Measurements from ENCODE around the gene KRT79.

KRT79 gene

DNA sequence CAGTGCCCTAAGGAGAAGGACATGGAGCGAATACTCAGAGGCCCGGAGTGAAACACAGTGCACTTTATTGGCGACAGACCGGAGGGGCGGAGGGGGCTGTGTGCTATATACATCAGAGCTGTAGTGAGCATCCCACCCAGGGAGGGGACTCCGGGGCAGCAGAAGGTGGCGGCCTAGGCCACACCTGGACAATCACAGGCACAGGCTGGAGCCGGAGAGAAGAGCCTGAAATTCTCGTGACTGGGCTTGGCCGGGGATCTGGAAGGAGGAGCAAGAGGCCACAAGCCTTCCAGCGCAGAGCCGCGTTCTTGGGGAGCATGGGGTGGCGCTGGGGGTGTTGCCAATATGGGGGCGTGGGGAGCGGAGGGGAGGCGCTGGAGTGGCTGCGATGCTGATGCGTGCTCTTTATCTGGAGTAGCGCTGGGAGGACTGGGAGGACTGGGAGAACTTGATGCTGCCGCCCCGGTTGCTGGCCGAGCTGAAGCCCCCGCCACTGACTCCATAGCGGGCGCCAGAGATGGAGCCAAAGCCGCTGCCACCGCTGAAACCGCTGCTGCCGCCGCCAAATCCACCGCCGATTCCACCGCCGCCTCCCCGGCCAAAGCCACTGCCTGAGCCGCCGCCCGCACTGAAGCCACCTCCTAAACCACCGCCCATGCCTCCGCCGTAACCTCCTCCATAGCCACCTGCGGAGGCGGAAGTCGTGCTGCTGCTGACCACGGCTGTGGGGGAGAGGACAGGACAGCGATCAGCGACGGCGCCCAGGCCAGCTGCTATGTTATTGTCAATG is 44.3 kb downstream of the KRT79 start:
- DNase-seq (ENCODE audit: low read depth) = no peak

DNA sequence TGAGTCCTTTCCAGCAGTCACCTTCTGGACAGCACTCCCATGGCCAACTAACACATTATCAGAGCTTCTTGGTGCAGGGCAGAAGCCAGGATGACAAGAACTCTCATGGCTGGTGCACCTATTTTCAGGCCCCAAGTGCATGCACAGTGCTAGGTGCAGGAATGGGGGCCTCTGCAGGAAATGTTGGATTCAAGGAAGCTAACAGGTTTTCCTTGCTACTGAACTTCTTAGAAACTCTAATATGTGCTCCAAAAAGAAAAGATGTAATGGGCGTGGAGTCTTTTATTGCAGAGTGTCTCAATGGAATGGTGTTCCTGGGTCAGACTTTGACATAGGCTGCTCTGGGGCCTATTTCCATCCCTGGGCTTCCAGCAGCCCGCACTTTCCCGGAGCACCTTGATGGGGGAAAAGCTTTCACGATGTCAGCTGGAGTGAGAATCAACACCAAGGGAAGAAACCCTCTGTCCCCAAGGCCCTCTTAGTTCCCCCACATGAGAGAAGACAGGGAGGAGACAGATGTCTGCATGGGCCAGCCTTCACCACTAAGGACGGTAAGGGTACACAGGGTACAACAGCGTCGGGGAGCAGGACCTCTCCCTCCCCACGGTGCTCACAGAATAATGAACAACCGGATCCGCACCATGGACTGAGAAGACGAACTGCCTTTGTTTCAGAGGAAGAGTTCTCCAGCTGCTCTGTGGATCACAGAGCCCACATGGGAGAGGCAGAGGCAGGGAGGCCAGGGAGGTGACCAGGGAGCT is 45.1 kb downstream of the KRT79 start:
- DNase-seq (ENCODE audit: low read depth) = no peak

DNA sequence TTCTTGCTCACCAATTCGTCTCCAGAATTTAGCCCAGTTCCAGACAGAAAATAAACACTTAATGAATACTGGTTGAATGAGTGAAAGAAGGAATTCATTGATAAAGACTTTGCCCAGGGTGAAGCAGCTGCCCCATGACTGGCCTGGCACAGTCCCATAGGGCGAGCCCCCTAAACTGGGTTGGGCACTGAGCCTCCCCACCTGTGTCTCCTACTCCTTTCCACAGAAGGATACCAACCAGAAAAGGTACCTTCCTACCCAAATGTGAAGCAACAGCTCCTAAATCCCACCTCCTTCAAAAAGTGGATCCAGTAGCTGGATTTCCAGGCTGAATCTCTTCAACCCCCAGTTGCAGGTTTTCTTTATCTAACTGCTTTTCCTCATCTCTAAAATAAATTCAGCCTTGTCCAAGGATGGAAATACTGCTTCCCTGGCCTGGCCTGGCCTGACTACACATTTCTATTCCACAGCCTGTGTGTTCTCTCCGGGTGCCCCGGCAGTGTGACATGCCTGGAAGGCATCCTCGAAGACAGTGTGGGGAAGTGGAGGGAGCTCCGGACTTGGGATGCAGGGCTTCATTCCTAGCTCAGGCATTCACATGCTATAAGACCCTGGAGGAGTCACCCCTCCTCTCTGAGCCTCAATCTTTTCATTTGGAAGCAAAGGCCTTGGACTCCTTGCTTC is 45.8 kb downstream of the KRT79 start:
- no peak for DNase-seq (ENCODE audit: low read depth)

DNA sequence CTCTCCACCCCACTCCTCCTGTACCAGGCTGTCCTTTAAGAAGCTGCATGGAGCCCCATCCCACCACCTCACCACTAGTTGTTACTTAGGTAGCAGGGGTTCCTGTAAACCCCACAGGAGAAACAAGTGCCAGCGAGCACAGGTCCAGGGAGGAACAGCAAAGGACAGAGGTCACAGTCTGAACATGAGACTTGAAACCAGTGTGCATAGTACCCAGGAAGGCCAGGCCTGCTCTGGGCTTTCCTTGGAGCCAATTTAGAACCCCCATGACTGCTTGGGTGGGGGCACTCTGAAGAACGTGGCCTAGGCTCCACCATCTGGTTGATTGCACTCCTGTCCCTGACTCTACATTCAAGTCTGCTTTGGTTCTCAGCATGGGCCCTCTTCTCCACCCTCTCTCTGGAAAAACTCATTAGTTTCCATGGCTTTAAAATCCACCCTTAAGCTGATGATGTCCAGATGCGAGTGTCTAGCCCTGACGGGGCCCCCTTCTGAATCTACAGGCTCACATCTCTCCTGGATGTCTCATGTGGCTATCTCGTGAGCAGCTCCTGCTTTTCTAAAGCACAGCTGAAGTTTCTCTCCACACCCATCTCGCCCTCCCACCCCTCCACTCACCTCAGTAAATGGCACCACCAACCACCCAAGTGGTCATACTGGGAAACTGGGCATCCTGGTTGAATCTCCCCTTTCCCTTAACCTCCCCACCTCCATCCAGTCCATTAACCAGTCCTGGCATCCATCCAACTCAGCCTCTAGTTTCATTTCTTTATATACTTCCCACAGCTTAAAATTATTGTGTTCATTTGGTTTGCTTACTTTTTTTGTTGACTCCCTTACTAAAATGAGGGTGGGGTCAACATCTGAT is 46.6 kb downstream of the KRT79 start:
- no peak for DNase-seq (ENCODE audit: low read depth)

DNA sequence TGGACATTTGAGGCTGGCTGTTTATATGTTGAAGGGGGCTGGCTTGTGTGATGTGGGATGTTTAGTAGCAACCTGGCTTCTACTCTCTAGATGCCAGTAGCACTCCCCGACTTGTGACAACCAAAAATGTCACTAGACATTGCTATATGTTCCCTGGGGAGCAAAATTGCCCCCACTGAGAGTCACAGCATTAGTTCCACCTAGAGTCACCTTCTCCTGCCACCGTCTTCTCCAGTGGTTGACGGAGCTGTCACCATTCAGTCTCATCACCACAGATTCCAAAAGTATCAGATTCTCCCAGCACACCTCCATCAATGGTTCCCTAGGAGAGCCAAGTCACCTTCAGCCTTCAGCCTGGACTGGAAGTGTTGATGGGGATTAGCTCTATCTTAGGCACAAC is 49.2 kb downstream of the KRT79 start:
- no peak for DNase-seq (ENCODE audit: low read depth)

DNA sequence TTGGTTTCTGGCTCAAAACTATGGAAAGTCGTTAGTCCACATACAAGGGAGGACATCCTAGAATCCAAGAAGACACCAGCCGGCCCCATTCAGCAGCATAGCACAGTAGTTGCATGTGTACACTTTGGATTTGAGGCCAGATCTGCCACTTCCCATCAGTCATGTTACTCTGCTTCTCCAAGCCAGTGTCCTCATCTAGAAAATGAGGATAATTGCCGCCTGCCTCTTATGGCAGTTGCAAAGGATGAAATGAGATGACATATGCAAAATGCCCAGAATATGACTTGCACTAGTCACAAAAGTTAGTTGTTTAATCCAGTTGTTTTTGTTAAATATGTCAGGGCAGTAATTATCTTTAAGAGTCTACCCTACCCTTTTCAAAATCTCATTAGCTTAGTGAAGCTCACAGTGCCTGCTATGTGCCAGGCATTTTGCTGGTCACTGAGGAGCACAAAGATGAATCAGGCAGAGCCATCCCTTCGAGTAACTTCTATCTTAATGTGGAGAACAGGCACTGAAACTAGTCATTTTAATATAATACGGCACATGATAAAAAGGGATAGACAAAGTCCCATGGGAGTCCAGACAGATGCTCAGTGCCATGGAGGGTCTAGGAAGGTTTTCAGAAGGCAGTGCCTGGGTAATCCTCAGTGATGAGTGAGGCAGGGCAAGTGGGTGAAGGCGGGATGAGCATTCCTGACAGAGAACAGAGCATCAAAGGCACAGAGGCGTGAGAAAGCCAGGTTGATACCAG is 50.4 kb downstream of the KRT79 start:
- no peak for DNase-seq (ENCODE audit: low read depth)

DNA sequence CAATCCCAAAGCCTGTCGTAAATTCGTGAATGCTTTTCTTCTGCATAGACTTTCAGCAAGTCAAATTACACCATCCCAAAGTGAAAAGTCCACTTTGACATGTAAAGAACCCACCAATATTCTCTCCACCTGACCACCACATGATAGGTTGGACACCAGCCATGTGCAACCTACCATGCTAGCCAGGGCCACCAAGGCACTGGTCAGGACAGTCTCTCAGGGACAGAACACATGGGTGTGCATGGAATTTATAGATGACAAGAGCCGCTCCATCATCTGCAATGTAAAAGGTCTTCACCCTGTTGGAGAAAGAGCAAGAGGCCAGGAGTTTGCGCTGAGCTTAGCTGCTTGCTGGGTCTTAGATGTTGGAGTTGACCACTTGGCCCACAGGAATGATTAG is 51.6 kb downstream of the KRT79 start:
- no peak for DNase-seq (ENCODE audit: low read depth)

DNA sequence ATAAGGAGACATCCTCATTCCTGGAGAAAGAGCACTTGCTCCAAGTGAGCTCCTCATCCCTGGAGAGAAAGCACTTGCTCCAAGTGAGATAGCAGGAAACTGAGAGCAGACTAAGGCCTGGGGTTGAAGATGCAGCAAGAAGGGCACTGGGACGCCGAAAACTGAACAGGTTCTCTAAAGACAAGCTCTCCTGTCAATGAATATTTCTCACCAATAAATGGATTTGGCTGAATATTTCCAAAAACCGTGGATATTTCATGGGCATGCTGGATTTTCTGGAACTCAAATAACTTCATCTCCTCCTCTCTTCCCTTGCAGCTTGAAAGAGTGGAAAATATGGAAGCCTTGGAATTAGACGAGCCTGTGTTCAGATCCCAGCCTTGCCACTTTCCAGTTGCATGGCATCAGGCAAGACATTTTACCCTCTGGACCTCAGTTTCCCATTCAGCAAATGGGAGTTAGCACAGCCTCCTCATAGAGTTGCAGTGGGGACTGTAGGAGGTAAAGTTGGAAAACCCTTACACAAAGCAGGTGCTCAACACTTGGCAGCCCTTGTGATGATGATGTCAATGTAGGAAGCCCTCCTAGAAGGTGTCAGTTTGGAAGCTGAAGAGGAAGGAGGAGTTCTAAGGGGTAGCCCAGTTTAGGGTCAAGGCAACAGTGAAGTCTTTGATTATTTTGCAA is 52.6 kb downstream of the KRT79 start:
- DNase-seq (ENCODE audit: low read depth) = no peak

DNA sequence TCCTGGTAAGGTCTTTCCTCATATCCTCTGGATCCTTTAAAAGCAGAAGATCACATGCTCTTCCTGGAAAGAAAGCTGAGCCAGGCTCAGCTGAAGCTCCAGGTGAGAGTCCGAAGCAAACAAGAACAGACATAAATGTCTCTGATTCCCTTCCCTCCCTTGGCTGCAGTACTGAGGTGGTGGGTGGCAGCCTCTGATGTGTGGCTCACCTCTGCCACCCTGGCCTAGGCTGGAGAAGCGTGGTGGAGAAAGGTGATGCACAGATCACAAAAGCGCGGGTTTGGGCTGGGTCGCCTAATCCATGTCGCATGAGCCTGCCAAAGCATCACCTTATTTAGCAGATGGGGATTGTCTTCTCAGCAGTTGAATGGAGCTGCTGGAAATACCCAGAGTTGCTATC is 54.2 kb downstream of the KRT79 start:
- no peak for DNase-seq (ENCODE audit: low read depth)

DNA sequence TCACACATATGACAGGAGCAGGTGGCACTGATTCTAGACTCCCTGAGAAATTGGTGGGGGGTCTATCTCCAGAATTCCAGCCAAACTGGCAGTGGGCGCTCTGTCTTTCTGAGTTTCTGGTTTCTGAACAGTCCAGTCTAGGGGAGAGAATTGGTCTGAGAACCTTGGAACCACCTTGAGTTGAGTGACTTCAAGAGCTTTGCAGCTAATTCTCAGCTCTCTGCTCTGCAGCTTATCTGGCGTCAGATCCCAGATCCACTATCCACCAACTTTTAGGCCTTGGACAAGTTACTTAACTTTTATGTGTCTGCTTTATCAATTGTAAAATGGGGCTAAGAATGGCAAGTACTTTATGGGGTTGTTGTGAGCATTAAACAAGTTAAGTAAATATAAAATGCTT is 55.3 kb downstream of the KRT79 start:
- no peak for DNase-seq (ENCODE audit: low read depth)

DNA sequence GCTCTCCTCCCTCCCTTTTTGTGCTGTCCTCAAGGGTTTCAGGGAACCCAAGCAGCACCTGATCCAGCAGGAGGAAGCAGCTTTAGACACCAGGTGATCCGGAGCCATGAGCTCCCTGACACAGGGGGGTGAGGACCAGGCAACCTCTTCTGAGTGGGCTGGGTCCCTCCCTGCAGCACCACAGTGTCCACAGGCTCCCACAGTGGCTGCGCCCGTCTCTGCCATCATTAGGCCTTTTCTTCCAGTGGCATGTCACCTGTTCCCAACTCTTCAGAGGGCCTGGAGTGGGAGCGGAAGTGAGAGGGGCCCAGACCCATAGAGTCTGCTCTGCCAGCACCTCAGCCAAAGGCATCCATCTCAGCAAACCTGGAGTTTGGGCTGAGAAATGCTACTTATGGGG is 56.5 kb downstream of the KRT79 start:
- DNase-seq (ENCODE audit: low read depth) = no peak

DNA sequence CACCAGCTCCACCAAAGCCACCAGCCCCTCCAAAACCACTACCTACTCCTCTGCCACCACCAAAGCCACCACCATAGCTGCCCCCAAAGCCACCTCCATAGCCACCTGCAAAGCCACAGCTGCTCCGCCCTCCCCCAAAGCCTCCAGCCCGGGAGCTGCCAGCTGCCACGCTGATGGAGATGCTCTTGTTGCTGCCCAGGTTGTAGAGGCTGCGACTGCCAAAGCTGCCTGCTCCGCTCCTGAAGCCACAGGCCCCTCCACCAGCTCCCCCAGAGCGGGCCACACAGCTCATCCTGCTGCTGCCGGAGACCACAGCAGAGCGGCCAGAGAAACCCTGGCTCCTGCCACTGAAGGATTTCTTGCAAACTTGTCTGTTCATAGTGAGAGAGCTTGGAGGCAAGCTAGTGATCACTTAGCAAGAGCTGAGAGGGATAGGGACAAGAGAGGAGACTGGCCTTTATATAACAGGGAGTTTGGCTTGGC is 57.2 kb downstream of the KRT79 start, which contains the start of gene KRT76:
Gene KRT76, minus strand, starts transcription at position 433 of the 483 bp plus-strand sequence. Its CDS starts 54 bp downstream, at position 379.
- no peak for DNase-seq (ENCODE audit: low read depth)

DNA sequence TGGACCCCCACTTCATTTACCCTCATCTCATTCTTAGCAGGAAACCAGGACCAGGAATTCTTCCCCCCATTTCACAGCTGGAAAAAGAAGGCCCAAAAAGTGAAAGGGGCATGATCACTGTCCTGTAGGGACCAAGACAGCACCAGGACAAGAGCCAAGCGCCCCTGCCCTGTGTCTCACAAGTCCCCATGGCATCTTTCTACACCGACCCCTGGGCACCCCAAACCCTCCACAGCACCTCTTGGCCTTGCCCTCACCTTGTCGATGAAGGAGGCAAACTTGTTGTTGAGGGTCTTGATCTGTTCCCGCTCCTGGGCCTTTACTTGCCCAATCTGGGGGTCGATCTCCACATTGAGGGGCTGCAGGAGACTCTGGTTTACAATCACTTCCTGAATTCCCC is 57.7 kb downstream of the KRT79 start:
- DNase-seq (ENCODE audit: low read depth) = no peak

DNA sequence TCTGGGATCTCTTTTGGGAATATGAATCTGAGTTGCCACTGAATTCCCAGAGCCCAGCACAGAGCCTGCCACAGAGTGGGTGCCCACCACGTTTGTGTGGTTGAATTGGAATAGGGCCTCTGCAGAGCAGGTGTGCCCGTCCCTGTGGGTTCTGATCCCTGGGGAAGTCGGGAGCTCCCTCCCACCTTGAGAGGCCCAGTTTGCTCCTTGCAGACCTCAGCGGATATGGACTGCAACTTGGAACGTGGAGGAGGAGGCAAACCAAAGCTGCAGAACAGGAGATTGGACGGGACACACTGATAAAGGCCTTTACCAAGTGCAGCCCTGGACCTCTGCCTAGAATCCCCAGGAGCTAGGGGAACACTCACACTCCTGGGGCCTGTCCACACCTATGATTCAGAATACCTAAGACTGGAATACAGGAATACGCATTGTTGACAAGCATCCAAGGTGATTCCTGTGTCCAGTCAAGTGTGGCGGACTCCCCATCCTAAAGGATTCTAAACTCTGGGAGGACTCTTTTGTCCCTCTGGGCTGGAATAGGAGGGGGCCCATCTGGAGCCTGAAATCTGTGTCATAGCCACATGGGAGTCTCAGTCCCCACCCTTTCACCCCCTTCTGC is 59.4 kb downstream of the KRT79 start:
- no peak for DNase-seq (ENCODE audit: low read depth)

DNA sequence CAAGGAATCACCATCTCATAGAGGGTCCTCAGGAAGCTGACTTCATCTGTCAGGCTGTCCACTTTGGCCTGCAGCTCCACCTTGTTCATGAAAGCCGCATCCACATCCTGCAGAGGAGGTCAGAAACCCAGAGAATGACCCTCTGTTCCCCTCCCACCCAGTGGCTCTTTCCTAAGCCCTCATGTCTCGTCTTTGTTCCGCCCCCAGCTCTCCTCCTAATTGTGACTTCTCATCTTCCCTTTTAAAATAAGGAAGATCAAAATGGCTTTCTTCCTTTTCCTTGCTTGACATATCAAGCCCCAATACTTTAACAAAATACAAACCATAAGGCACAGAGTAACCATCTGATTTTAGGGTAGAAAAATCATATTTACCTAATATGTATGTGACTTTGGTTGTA is 61.3 kb downstream of the KRT79 start:
- DNase-seq (ENCODE audit: low read depth) = no peak

DNA sequence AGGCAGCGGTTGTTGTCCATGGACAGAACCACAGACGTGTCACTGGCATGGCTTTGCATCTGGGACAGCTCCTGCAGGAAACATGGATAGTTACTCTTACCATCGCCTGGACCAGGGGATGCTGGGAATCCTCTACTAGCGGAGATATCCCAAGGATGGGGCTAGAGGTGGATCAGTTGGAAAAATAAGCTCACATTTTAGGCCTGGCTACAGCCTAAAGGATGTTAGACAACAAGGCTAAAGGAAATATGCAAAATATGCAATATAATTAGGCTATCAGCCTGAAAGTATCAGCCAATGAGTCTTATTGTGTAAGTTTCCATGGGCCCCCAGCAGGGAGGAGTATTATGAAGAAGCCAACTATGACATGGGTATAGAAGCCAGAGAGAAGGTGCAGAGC is 61.9 kb downstream of the KRT79 start:
- no peak for DNase-seq (ENCODE audit: low read depth)

DNA sequence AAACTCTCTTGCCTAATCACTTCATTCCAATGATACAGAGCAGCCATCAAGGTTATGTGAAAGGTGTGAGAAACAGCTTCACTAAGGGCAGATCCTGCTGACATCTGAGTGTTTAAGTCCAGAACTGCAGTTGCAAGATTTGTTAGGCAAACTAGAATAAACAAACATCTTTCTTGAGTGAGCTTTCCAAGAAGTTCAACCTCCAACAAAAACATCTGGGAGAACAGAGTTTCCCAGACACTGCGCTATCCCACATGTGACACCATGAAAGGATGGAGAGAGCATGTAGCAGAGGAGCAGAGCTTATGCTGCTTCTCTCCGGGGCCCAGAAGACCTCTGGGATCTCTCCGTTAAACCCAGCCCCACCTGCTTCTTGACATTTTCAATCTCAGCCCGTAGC is 62.6 kb downstream of the KRT79 start:
- DNase-seq (ENCODE audit: low read depth) = no peak
